Activated T-cell treated with anti-CD3 and anti-CD28 coated beads for 4 hours (primary cell): ENCODE results near the gene RENBP.

Experiments used
- DNase-seq: peaks from one replicate; pipeline ENCODE4 v3.0.0-alpha.2; 2020

The RENBP gene

DNA sequence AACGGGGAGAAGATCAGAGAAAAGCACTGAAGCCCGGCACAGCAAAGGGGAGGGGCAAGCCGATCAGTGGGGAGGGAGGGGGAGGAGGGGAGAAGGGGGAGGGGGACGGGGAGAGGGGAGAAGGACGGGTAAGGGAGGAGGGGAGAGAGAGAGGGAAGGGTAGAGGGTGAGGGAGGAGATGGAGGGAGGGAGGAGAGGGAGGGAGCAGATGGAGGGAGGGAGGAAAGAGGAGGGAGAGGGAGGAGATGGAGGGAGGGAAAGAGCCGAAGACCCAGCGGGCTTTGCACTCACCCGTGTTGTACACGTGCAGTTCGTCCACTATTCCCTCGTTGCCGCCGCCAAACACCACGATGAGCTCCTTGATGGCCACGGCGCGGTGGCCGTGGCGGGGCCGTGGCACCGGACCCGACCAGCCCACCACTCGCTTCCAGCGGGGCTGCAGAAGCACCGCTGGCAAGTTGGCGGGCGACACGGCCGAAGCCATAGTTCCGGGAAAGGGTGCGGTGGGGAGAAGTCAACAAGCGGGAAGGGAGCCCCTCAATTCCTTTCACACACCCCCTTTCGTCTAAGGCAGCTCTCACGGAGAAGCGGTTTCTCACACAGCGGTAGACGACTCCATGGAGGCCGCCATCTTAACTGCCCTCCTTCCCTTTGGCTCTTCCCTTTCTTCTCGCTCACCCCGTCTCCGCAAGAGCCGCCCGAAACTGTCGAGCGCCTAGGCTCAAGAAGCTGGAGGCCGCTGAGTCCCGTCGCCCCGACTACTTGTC is 26.1 kb upstream of the RENBP start:
- DNase-seq: no peak

DNA sequence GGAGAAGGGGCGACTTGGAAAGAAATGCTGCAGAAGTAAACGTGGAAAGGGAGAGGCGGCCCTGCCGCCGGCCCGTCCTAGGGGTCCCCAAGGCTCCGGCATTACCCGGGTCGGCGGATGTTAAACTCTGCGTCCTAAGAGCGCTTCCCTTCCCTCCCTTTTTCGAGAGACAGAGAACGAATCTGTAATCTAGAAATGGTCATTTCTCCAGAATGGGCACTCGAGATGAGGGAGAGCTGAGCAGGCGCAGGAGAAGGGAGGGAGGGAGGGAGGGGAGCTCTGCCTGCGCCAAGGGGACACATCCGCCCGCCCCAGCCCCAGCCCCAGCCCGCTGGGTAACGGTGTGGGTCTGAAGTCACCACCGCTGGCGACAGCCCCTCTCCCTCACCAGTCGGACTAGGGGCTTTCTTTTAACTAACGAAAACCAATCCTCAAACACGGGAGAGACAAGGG is 25.5 kb upstream of the RENBP start:
- no peak for DNase-seq

DNA sequence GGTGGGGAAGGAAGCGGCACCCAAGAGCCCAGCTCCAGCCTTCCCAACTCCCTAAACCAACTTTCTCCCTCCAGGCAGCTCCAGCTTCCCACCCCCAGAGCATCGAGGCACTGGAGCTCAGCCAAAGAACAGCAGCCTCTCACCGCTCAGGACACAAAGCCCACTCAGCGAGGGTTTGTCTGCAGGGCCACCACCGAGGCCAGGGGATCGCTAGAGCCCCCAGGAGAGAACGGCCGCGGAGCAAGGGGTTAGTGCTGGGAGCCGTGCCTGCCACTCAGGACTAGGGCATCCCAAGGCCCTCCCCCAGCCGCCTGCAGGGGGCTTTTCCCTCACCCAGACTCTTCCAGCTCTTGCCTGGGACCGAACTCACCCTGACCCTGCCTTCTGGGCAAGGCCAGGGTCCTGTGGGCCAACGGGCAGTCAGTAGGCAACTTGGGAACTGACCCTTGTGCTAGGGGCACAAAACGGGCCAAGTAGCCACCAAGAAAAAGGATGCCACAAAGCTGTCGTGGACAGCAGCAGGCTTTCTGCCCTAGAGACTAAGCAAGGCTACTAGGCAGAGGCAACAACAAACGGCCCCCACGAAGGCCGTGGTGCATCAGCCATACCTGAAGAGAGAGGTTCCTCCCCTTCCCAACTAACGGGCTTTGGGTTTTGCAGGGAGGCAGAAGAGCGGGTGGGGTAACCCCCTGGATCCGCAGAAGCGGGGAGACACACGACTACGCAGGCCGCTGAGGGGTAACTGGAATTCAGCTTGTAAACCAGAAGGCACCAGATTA is 24.9 kb upstream of the RENBP start:
- no peak for DNase-seq

DNA sequence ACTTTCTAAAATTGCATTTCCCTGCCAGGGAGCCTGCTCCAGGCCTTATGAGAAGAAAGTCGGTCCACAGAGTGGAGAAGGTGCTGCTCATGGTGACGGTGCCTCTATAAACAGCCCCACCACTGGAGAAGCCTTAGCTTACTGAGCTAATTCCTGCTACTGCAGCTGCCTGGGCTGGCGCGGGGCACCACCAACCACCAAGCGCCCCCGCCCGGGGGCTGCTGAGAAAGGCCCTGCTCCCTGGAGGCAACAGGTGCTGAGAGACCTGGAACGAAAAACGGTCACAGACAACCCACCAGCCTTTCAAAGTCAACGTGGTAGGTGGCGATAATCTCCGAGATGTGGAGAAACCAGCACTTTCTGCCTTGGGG is 24.3 kb upstream of the RENBP start:
- no peak for DNase-seq

DNA sequence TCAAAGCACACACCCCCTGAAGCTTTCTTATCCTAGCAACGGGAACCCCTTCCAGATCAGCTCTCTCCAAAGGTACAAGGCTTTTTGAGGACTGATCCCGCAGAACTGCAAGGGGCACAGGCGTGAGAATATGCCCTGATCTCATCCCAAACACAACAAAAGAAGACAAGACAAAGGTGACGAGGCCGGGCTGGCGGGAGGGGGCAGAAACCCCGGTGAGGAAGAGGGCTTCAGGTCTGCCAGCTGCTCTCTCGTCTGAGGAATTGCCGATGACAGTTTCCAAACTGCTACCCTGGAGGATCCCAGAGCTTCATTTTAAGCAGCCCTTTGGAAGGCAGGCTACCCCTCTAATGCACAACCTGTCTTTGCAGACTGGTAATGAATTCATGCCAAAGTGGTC is 23.8 kb upstream of the RENBP start:
- DNase-seq: no peak

DNA sequence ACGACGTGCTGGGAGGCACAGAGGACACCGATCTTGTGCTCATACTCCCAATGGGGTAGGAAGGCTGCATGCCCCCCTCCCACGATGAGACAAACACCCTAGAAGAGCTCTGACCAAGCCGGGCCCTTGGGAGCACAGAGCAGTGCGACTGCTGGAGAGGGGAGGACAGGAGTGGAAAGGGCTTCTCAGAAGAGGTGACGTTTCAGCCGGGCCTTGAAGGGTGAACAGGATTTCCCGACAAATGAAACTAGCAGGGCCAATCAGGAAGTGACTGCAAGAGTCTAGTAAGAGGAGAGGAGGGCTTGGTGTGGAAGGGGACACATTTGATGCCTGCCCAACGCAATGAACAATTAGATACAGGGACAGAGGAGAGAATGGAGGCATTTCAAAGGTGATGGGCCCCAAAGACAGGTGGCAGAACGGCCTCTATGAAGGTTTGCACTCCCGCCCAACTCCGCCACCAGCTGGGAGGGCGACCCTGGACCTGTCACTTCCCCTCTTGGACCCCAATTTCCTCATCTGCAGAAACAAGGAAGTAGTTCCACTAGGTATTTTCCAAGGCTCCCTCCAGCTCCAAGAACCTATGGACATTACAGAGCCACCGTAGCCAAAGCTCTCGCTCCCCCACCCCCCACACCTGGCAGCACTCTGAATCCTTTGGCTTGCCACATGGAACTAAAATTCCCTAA is 23.2 kb upstream of the RENBP start:
- no peak for DNase-seq

DNA sequence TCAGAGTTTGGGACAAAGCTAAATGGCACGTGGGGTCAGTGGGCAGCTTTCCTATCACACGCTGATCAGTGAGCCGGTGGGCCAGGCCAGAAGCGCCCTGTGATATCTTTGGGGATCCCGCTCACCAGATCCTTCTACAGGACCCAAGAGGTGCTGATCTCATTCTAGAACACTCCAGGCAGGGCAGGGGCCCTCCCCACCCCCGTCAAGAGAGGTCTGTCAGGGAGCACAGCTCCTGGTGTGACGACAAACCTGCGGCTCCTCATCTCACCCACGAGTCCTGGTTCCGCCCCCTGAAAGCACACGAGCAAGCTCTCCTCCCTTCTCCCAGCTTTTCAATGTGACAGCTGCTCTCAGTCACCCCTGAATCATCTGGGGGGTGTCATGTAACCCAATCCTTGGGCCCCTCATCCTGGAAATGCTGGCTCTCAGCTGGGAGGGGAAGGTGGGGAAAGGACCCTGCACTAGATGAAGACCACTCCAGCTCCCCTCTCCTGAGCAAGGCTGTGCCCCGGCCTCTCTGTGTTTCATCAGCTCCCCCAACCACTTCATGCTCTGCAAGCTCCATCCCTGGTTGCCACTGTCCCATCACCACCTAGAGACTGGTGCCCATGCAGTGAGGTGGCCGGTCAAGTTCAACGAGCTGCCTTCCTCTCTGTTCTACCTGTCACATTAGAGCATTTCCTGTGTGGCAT is 22.5 kb upstream of the RENBP start:
- peak; percentile 48 for DNase-seq

DNA sequence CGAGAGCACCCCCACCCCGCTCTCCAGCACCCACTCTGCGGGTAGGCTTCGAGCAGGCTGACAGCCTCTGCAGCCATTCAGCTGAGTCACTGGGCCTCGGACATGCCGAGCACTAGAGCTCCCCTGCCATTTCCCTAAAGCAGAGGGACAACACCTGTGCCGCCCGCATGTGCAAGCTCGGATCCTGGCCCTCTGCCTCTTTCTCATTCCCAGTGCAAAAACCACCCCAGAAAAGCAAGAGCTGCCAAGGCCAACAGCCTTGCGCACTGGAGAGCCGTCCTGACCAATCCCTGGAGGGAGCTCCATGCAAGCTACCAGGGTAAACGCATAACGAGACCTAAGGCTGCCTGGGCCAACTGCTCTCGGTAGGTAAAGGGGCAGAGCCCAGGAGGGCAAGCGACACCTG is 21.8 kb upstream of the RENBP start:
- no peak for DNase-seq

DNA sequence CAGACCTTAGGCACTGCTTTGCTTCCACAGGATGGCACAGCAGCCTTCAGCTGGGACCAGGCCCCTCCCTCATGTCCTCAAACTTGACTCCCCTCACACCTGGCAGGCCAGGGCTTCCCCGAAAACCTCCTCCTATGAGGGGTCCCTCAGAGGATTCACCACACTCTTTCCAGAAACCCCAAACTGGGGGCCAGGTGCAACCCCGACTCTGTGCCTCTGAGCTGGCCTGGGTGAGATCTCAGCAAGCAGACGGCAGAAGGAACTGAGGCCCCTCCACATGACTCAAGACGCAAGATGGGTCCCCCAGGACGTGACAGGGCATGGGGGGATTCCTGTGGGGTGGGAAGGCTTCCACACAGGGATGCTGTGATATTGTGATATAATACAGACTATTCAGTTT is 21.0 kb upstream of the RENBP start:
- DNase-seq: no peak

DNA sequence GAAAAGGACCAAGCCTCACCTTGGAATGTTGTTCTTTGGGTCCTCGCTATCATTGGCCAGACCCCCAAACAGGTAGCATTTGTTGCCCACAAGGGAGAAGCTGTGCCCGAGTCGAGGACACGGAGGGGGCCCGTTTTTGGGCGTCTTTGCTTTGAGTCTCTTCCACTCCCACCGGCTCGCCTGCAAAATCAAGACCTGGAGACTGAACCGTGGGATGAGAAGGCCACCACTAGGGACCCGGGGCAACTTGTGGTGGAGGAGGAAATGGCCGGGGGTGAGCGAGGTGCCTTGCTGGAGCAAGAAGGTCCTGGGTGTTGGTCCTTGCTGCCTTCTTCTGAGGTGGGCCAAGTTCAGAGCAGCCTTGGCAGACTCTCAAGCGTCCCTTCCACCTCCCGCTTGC is 19.7 kb upstream of the RENBP start:
- no peak for DNase-seq

DNA sequence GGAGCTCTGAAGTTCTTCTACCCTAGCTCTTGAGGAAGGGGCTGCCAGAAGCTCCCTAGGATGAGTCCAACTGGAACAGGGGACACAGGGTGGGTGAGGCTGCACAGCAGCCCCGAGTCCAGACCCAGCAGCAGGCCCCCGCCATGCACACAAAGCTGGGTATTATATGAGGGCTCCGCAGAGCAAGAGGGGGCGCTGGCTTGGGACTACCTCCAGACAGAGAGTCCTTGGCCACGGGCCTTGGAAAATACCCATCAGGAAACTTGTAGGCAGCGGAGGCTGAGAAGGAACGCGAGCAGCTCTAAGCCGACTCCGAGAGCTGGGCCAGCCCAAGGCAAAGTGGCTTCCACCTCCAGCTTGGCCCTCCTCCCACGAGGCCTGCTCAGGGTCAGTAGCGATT is 19.1 kb upstream of the RENBP start:
- DNase-seq: no peak

DNA sequence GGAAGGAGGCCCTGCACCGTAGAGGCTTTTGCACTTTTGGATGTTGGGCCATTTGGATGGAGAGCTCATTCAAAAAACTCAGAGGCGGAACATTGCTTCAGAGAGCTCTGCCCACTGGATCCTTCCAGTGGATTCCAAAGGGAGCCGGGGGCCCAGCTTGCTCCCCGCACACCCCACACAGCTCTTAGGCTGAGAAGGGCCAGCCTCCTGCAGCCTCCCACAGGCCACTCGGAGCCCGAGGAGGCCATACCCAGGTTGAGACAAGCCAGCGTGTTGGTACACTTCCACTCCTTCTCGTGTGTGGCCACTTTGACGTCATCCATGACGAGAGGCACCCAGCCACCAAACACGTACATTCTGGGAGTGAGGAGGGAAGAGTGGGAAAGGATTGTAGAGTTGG is 16.8 kb upstream of the RENBP start:
- DNase-seq: no peak

DNA sequence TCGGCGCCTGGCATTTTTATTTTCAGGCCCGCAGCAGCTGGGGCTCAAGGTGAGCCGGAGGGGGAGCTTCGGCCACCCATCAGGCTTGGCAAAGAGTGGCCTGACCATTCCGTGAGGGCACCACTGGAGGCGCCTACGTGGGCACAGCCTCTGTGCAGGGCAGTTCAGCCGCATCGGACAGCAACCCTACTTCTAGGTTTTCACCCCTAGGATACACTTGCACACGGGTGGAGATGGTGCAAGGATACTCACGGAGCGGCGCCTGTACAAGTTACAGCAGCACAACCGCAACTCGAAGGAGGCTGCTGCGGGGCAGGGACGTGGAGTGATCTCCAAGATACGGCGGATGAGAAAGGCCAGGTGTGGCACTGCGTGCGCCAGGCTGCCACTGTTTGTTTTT is 16.3 kb upstream of the RENBP start:
- DNase-seq: no peak

DNA sequence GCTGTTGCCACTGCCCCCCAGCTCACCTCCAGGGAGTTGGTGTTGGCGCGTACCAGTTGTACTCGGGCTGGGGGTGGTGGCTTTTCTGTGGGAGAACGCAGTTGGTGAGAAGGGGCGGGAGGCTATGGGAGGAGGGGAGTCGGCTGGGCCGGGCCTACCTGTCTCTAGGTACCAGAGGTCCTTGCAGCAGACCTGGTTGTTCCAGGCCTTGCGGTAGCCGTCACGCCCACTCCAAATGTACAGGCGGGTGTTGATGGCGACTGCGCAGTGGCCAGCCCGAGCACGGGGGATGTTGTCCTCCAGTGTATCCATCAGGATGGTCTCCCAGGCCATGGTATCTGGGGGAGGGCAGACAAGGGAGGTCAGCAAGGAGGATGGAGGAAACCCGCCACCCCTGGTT is 15.6 kb upstream of the RENBP start:
- DNase-seq: no peak

DNA sequence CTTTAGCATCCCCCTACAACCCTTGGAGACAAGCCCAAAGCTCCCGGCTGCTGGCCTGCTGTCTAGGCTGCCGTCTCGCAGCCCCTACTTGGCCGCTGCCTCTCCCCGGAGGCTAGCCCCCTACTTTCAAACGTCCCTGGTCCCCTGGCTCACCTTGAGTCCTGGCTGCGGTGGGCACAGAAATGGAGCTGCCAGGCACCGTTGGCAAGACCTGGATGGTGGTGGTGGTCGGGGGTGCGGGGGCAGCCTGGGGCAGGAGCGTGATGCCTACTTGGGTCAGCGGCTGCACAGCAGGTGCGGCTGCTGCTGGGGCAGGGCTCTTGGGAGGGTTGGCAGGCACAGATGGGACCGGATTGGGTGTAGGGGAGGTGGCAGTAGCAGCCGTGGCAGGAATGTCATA is 15.2 kb upstream of the RENBP start:
- DNase-seq: no peak

DNA sequence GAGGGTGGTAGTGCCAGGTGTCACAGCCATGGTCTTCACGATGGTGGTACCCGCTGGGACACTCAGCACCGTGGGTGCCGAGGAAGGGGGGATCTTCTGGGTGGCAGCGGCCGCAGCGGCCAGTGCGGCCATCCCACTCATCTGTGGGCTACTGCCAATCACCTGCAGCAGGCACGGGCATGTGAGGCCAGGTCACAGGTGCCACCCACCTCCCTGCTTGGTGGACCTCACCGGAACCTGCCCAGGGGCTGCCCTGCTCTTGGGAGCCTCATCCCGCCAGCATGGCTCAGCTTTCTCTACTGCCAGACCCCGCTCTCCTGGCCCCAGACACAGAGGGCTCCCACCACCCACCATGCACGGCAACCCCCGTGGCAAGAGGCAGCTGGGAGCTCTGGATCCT is 14.2 kb upstream of the RENBP start:
- DNase-seq: no peak

DNA sequence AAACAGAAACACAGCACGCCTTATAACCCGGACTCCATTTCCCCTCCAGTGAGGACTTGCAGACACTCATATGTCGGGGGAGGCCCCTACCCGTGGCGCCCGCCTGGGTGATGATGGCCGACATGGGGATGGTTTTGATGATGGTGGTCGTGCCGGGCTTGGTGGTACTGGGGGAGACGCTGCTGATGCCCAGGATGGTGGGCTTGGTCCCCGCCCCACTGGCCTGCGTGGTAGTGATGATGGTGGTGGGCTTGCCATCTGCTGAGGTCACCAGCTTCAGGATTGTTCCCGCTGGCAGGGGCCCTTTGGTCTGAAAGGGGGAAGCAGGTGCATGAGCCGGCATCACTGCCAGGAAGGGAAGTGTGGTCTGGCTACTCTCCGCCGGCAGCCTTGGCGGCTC is 12.8 kb upstream of the RENBP start:
- no peak for DNase-seq

DNA sequence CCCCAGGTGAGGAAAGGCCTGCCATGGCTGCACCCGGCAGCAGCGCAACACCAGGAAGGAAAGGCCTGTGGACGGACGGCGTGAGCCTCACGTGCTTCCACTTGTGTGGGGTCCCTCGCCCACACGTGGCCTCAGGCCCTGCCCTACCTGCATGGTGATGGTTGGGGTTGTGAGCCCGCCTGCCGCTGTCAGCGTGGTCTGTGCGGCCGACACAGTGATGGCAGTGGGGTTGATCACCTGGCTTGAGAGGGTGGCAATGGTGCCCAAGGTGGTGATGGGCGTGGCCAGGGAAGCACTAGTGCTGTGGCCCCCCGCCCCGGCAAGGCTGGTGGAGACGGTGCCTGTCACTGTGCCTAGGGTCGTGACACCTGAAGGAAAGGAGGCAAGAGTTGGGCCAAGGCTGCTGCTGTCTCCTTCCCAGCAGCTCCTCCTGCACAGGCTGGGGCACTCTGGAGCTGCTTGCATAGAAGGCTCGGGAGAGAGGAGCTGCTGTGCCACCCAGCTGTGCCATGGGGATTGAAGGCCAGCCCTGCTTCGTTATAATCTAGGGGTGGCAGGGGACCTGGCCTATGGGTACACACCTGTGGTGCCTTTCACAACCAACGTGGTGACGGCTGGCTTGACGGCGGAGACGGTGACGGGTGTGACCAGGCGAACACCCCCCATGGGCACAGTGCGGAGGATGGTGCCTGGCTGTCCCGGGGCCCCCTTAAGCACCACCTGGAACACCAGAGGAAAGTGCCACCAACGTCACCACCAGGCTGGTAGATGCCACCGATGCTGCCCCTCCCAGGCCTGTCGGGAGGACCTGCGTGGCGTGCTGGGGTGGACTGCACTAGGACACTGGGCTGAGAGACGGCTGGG is 11.8 kb upstream of the RENBP start:
- DNase-seq: no peak

DNA sequence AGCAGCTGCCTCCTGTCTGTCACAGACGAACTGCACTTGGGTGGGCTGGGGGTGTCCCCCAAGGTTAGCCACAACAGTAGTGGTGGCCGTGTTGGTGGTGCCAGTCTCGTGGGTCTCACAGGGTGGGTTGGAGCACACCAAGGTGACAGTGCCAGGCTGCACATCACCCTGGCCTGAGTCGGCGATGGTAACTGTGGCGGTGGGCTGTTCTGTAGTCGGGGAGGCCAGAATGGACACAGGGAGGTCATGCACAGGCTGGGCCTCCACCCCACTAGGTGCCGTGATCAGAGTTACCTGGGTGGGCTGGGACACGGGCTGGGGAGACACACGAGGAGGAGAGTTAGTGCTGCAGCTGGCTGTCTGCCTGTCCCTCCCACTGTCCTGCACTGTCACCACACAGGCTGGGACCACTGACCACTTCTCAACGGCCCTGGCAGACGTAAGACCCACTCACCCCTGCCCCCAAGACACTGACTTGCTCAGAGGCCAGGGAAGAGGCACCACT is 10.8 kb upstream of the RENBP start:
- no peak for DNase-seq

DNA sequence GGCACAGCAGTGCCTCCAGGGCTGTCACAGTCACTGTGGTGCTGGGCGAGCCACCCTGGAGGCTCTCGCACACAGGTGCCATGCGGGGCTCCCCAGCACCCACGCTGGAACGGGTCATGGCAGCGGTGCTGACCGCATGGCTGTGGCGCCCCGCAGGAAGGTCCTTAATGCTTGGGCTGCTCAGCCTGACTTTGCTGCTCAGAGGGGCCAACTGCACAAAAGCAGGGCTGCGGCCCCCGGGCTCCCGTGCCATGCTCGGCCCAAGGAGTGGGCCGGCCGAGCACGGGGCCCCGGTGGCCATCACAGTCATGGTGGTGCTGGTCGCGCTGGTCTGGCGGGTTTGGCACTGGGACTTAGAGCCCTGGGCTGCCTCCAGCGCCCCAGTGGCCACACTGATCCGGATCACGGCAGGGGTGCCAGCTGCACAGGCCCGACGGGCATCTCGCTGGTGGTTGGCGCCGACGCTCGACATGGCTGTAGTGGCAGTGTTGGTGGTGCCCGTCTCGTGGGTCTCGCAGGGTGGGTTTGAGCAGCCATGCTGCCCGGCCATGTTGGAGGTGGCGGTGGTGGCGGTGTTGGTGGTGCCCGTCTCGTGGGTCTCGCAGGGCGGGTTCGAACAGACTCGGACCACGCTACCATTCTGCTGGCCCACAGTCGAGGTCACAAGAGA is 10.2 kb upstream of the RENBP start:
- no peak for DNase-seq

DNA sequence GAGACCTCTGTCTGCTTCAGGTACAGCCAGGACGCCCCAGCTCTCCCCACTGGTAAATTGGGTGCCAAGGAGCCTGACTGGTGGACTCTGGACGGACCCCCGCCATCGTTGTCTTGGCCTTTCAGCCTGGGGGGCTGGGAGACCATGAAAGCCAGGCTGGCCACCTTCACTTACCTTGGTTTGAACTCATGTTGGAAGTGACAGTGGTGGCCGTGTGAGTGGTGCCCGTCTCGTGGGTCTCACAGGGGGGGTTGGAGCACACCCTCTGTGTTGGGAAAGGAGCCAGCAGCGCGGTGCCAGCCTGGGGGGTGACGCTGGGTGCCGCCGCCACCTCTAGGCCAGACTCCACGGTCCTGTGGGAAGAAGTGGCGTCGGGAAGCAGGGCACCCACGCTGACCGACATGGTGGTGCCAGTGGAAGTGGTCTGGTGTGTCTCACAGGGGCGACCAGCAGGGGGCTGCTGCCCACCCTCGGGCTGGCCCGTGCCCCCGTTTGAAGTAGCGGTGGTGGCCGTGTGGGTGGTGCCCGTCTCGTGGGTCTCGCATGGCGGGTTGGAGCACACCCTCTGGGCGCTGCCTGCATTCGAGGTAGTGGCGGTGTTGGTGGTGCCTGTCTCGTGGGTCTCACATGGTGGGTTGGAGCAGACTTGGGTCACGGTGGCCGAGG is 9.6 kb upstream of the RENBP start:
- no peak for DNase-seq
